ENCODE data around the gene MAPK4. TPM values are rescaled to one million over a fixed set of nuclear protein-coding genes. Genes with fewer than 3 reads are reported as not detected.
"Not testable (repeated sequence)": the region's sequence is repeated elsewhere in the genome, so short reads cannot be mapped to it uniquely, and the experiment has no call there.

Gene MAPK4
- not detected for total RNA-seq (2021; fragmentation: NEBNext Ultra II Directional; extraction: Animal tissue kit (Norgen Biotek cat#: 25700))
- long read RNA-seq: 0 reads

GRCh38 chr18:50559752-50560680 lies at the start of gene MAPK4:
TSS of gene MAPK4 (plus strand) at chr18:50560087. CDS start at chr18:50663959, 103,872 bp downstream.
- Mint-ChIP-seq H3K4me3 (no peak within 1 kb of the TSS), H3K4me1 (ENCODE audit: low read depth) (no peaks in the 10 kb centered on the region), H3K36me3 (ENCODE audit: low read depth) (no peaks in the 10 kb centered on the region), H3K27ac (no peak within 1 kb of the TSS), H3K27me3 (ENCODE audit: insufficient read depth) (peaks cover 9% of the 10 kb centered on the region; the same call in 1 of the 2 replicates), H3K9me3 (peaks cover 9% of the 10 kb centered on the region)
- no peak for DNase-seq
- no peak for TF ChIP-seq CTCF (IDR thresholded peaks at IDR 0.05)

GRCh38 chr18:50517277-50517676 lies 42.6 kb upstream of the MAPK4 start:
- not testable (repeated sequence) for H3K4me3 Mint-ChIP-seq

DNA sequence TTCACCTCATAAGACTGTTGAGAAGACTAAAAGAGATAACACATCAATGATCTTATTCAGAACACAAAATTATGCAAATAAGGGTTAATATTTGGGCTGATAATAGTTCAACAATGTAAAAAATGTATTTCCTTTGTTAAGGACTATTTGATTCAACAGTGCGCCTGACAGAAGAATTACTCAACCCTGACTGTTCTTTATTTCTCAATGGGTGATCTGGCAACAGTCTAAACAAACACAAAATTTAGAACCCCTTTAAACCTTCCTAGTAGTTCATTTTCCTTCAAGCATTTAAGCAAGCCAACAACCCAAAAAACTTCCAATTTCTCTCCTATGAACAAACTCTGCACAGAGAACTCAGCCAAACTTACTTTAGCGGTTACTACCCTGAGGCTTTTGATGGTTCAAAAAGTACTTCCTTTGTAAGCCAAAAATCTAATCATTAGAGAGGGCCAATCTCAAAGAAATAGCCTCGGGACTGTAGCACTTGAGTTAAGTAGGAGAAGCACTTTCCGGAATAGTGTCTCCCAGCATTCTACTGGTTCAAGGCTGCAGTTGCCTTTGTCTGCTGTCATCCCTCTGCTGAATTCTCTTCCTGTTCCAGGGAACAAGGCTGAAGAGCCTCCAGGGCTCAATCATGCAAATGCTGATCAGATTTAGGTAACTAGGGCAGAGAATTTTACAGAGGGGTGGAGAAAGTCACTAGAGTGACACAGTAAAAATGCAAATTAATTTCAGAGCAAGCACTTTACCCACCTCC lies 40.9 kb upstream of the MAPK4 start:
- H3K4me1 Mint-ChIP-seq (ENCODE audit: low read depth): no peaks in the 10 kb centered on the region
- H3K9me3 Mint-ChIP-seq: peaks cover 15% of the 10 kb centered on the region
- no peak for DNase-seq
- no peak overlapping the region for H3K4me3 Mint-ChIP-seq
- TF ChIP-seq CTCF (IDR thresholded peaks at IDR 0.05): no peak
- H3K36me3 Mint-ChIP-seq (ENCODE audit: low read depth): no peaks in the 10 kb centered on the region
- H3K27ac Mint-ChIP-seq: no peak overlapping the region
- H3K27me3 Mint-ChIP-seq (ENCODE audit: insufficient read depth): no peaks in the 10 kb centered on the region; the same call in 1 of the 2 replicates

More at GRCh38 chr18:50517277-50517676, 42.6 kb upstream of the MAPK4 start:
- H3K4me1 Mint-ChIP-seq (ENCODE audit: low read depth); H3K36me3 Mint-ChIP-seq (ENCODE audit: low read depth); DNase-seq; H3K27ac Mint-ChIP-seq; H3K27me3 Mint-ChIP-seq (ENCODE audit: insufficient read depth): not testable (repeated sequence)
- peaks cover 14% of the 10 kb centered on the region for H3K9me3 Mint-ChIP-seq

DNA sequence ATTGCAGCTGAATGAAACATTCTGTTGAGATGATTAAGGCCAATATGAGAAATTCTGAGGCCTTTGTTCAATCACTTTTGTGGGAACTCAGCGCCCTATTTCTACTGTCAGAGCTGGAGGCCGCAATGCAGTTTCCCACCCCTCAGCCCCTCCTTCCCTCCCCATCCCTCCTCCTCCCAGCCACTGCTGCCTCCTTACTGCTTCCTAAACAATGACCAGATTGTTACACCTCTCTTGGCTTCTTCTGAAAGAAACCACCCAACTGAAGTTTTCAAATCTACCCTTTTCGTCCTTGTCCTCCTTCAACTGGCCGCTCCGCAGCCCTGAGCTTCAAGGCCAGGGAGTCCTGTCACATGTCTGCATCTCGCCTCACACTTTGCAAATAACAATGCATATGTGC lies 36.7 kb upstream of the MAPK4 start:
- H3K4me1 Mint-ChIP-seq (ENCODE audit: low read depth): no peaks in the 10 kb centered on the region
- no peak overlapping the region for H3K27ac Mint-ChIP-seq
- no peak overlapping the region for H3K4me3 Mint-ChIP-seq
- no peaks in the 10 kb centered on the region; the same call in none of the 2 replicates for H3K27me3 Mint-ChIP-seq (ENCODE audit: insufficient read depth)
- DNase-seq: no peak
- peaks cover 37% of the 10 kb centered on the region for H3K9me3 Mint-ChIP-seq
- TF ChIP-seq CTCF (IDR thresholded peaks at IDR 0.05): no peak
- H3K36me3 Mint-ChIP-seq (ENCODE audit: low read depth): peaks cover 5% of the 10 kb centered on the region; the same call in 1 of the 2 replicates

GRCh38 chr18:50527636-50528307 lies 32.1 kb upstream of the MAPK4 start:
- no peak for TF ChIP-seq CTCF (IDR thresholded peaks at IDR 0.05)
- Mint-ChIP-seq H3K27me3 (ENCODE audit: insufficient read depth) (no peaks in the 10 kb centered on the region; the same call in none of the 2 replicates), H3K4me1 (ENCODE audit: low read depth) (no peaks in the 10 kb centered on the region), H3K9me3 (peaks cover 41% of the 10 kb centered on the region), H3K36me3 (ENCODE audit: low read depth) (peaks cover 5% of the 10 kb centered on the region; the same call in 1 of the 2 replicates), H3K4me3 (no peak overlapping the region), H3K27ac (no peak overlapping the region)
- no peak for DNase-seq

All from HFFc6 (cell line).